OCI-M1 (cell line): ENCODE results near the gene GABRR2.
"Not testable (repeated sequence)": the region's sequence is repeated elsewhere in the genome, so short reads cannot be mapped to it uniquely, and the experiment has no call there.

Source experiments
- DNase-seq: peaks from one replicate; lab custom pipeline; 2025; lab: John Stamatoyannopoulos, UW

GABRR2 gene

GRCh38 chr6:89323511-89323971, 8.4 kb upstream of the GABRR2 start:
- no peak for DNase-seq

- peak; percentile 98 for DNase-seq
Measured at GRCh38 chr6:89321131-89321970, 6.3 kb upstream of the GABRR2 start.

- no peak for DNase-seq
Measured at GRCh38 chr6:89320012-89320559, 5.0 kb upstream of the GABRR2 start.

- DNase-seq, result no peak
Measured at GRCh38 chr6:89317067-89317466, 2.0 kb upstream of the GABRR2 start.

GRCh38 chr6:89314692-89315091, 407 bp downstream of the GABRR2 start:
- DNase-seq, result no peak

- no peak for DNase-seq
Measured at GRCh38 chr6:89313006-89313405, 2.1 kb downstream of the GABRR2 start.

GRCh38 chr6:89311853-89312531, 3.1 kb downstream of the GABRR2 start:
- no peak for DNase-seq

- no peak for DNase-seq
Measured at GRCh38 chr6:89311530-89311852, 3.6 kb downstream of the GABRR2 start.

GRCh38 chr6:89310929-89311328, 4.2 kb downstream of the GABRR2 start:
- no peak for DNase-seq

- DNase-seq, result no peak
Measured at GRCh38 chr6:89308525-89309395, 6.3 kb downstream of the GABRR2 start.

- not testable (repeated sequence) for DNase-seq
Measured at GRCh38 chr6:89304517-89304916, 10.6 kb downstream of the GABRR2 start.

GRCh38 chr6:89302936-89303335, 12.2 kb downstream of the GABRR2 start:
- no peak for DNase-seq

- DNase-seq, result no peak
Measured at GRCh38 chr6:89302195-89302770, 12.8 kb downstream of the GABRR2 start.

GRCh38 chr6:89301586-89302194, 13.4 kb downstream of the GABRR2 start:
- DNase-seq, result no peak

GRCh38 chr6:89299466-89299850, 15.6 kb downstream of the GABRR2 start:
- no peak for DNase-seq

- no peak for DNase-seq
Measured at GRCh38 chr6:89298680-89299465, 16.2 kb downstream of the GABRR2 start.

GRCh38 chr6:89297695-89298351, 17.3 kb downstream of the GABRR2 start:
- DNase-seq, result peak; percentile 45

- no peak for DNase-seq
Measured at GRCh38 chr6:89295981-89296380, 19.1 kb downstream of the GABRR2 start.

GRCh38 chr6:89295116-89295515, 20.0 kb downstream of the GABRR2 start:
- not testable (repeated sequence) for DNase-seq

- no peak for DNase-seq
Measured at GRCh38 chr6:89291256-89291819, 23.8 kb downstream of the GABRR2 start.
